Spleen (tissue), 7 donors: Measurements from ENCODE around the gene EXD3.

Experiments used
- CTCF ChIP-seq, 11 experiments: fragments of 200-600 bp in 7 of 11; fragments of 450-650 bp in 4 of 11; sonication (generic) in 4 of 11; IDR thresholded peaks in 8 of 11; conservative IDR thresholded peaks in 3 of 11; 1 replicate in 7 of 11; 2 replicates in 4 of 11; pipeline versions ENCODE4 v1.4.0 to v1.8.0; 2016 to 2021; ENCODE audit warnings: antibody characterized with exemption in 11 of 11, inconsistent platforms in 4 of 11, mild to moderate bottlenecking in 1 of 11
- POLR2A ChIP-seq, 3 donors: fragments of 450-650 bp; IDR thresholded peaks; one replicate each; pipeline ENCODE4 v1.5.1; 2017; ENCODE audit warnings: antibody characterized with exemption in 3 of 3, mild to moderate bottlenecking in 1 of 3
- POLR2AphosphoS5 ChIP-seq, 3 donors: sonication (generic); formaldehyde crosslinking; IDR thresholded peaks; one replicate each; pipeline ENCODE4 v1.5.1; 2017; ENCODE audit warnings: antibody characterized with exemption in 3 of 3
- donor health status: DM: no; HTN: no; CAD: no; lungs with moderate emphysema.
- donor health status: DM: no; HTN: no; CAD: no.
- donor health status: DM: no; HTN: no; CAD: no.

- TF ChIP-seq POLR2A (IDR thresholded peaks at IDR 0.05): no peak
- no peak for TF ChIP-seq CTCF (IDR thresholded peaks at IDR 0.05 in 8 of 11, conservative IDR thresholded peaks at IDR 0.05 in 3 of 11)
- TF ChIP-seq POLR2AphosphoS5 (IDR thresholded peaks at IDR 0.05): no peak
These were observed 10.5 kb downstream of the EXD3 start for GRCh38 chr9:137412431-137412830.
